ENCODE data around the gene MAPKAP1.

Gene MAPKAP1

GRCh38 chr9:125706651-125707471 lies at the start of gene MAPKAP1:
TSS of gene MAPKAP1 (minus strand) at chr9:125707208. CDS start at chr9:125672574, 34,634 bp downstream.
- peak; percentile 65 to 68 for DNase-seq

GRCh38 chr9:125756518-125756917 lies 49.5 kb upstream of the MAPKAP1 start:
- no peak for DNase-seq

DNA sequence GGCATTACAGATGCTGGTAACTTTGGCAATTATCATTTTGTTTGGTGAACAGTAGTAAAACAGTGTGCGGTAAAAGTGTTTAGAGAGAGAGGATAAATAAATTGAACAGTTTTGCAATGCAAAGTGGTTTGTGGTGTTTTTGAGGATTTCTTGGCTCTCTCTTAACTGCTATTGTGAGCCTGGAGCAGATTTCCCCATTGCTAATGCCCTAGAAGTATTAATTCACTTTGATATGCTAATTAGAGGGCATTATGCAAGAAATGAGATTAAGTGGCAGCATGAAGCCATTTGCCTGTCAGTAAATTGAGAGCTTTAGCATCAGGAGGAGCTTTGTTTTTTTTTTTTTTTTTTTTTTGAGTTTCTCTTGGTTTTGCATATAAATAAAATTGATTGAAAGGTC lies 48.3 kb upstream of the MAPKAP1 start:
- no peak for DNase-seq

GRCh38 chr9:125754096-125754495 lies 47.1 kb upstream of the MAPKAP1 start:
- no peak for DNase-seq

GRCh38 chr9:125752070-125752628 lies 45.1 kb upstream of the MAPKAP1 start:
- DNase-seq: no peak

- DNase-seq: peak in 1 of 2 experiments; percentile 25
These were observed 43.6 kb upstream of the MAPKAP1 start for GRCh38 chr9:125750627-125751011.

DNA sequence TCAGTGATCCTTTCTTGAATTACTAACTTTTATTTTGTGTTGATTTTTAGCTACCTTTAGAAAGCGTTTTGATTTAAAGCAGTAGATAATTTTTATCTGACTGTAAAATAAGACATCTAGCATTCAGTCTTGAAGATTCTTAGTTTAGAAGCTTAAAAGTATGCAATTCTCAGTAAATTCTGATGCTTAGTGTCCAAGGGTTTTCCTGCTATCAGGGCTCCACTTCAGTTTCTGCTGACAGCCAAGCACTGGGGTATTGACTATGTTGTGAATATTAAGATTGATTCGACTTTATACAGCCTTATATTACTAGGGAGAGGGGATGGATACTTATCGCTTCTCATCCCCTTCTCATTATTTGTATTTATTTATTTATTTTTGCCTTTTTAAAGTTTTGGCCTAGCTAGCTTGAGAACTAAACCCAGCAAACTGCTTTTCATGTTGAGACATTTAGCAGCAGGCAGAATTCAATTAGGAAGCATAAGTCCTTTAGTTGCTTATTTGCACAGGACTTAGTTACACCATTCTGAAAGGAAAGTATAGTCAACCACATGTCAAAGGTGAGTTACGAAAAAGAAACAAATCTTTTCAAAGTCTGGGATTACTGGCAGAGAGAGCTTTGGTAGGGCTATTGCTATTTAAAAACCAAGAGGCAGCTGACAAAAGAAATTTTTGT lies 43.1 kb upstream of the MAPKAP1 start:
- DNase-seq: no peak

DNA sequence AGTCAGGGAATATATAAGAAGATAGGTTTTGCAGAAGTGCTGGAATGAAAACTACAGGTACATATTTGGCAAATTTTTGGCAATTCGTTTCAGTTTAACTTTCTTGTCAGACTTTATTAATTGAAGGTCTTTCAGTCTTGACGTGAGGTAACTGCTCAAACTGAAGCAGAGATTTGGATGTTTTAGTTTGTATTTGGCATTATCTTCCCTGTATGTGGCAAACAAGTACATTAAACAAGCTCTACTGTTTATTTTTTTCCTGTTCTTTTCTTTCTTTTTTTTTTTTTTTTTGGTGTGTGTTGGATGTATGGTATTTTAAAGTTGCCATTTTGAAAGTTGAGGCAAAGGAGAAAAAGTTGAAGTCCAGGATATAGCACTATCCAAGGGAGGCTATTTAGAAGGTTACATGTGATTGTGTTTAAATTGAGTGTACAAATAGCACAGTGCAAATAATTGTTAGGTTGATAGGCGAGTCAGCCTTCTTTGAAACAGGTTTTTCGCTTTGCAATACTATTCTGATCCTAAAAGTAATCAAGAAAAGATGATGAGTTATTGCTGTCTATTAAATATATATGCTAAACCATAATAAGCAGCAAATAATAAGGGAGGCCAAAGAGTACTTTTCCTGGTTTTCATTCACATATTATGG lies 42.4 kb upstream of the MAPKAP1 start:
- no peak for DNase-seq

- DNase-seq: no peak
These were observed 41.6 kb upstream of the MAPKAP1 start for GRCh38 chr9:125748446-125749099.

DNA sequence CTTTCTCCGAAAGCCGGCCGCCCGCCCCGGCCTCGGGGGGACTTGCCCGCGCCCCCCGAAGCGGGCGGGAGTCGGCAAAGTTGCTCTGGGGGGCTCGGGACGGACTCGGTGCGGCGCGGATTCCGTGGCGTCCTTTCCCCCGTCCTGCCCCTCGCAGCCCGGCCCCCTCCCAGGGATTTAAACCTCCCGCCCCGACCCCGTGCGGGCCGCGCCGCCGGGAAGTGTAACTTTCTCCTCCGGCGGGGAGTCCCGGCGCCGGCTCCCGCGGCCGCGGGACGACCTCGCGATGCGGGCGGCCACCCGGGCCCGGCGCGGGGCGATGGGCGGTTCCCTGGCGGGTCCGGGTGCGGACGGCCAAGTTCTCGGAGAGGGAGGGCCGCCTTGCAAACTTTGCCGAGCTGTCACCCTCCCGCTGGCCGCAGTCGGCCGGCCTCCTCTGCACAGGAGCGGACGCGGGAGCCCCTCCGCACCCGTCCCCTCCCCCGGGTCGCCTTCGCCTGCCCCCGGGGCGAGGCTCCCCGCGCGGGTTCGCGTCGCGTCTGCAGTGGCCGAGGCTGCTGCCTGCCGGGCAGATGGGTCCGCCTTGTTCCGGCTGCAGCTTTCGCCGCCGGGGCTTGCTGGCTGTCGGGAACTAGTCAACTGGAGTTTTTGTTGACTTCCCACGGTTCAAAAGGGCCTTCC lies 40.9 kb upstream of the MAPKAP1 start:
- no peak for DNase-seq

- DNase-seq: peak in 1 of 2 experiments; percentile 25
These were observed 40.2 kb upstream of the MAPKAP1 start, which contains the start of gene PBX3 for GRCh38 chr9:125747053-125747764. TSS of gene PBX3 (plus strand) at chr9:125747373.

GRCh38 chr9:125746774-125747052 lies 39.7 kb upstream of the MAPKAP1 start:
- no peak for DNase-seq

- peak; percentile 78 to 90 for DNase-seq
These were observed 39.2 kb upstream of the MAPKAP1 start for GRCh38 chr9:125746017-125746773.

DNA sequence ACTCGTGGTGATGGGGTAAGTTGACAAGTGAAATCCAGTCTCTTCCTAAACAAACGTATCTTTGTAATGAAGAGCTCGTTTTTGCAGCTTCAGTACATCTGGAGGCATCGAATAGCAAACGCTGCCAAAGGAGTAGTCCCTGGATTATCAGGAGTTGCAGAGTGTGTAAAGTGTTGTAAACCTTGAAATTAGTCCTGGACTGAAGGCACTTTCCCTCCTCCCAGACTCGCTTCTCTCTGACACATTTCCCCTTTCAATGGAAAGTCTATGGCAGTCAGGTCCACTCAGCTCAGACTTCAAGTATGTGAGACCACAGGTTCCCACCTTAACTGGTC lies 38.6 kb upstream of the MAPKAP1 start:
- DNase-seq: no peak

- DNase-seq: no peak
These were observed 38.0 kb upstream of the MAPKAP1 start for GRCh38 chr9:125745018-125745417.

GRCh38 chr9:125744616-125745015 lies 37.6 kb upstream of the MAPKAP1 start:
- DNase-seq: no peak

DNA sequence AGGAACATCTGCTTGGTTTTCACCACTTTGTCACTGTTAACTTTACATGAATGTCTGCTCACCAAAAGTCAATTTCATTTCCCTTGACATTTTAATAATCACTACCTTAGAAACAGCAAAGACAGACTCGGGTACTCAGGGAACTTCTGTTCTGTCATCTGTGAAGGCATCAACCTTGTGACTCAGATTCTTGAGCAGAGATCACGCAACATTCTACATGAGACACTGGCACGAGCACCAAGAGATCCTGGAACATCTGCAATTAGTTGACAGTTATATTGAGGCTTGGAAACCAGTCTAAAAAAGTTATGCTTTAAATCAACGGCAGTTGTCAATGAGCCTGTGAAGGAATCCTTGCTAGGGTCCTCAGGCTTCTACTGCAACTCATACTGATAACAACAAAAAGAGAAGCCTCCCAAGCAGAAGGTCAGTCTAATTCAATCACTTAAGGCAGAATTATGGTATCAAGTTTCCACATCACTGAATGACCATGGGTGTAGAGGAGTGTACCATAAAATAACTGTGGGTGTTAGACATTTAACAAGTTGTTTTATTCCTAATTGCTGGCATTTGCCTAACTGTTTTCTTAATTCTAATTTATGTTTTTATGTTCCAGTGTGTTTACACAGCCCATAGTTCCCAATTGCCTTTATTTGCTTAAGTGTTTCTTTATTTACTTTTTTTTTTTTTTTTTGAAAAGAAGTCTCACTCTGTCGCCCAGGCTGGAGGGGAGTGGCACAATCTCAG lies 36.8 kb upstream of the MAPKAP1 start:
- no peak for DNase-seq

DNA sequence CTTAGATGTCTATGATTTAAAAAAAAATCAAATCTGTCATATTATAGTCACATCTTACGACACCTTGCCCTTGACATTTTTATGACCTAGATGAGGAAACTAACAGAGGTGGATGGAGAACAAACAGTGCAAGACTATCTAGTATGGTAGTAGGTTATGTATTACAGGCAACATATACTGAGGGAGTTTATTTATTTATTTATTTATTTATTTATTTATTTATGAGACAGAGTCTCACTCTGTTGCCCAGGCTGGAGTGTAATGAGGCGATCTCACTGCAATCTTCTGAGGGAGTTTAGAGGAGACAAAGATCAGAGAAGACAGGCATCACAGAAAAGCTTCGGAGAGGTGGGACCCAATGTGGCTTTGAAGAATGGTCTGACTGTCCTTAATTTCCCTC lies 35.6 kb upstream of the MAPKAP1 start:
- DNase-seq: no peak

- DNase-seq: no peak
These were observed 32.4 kb upstream of the MAPKAP1 start for GRCh38 chr9:125739436-125739835.

GRCh38 chr9:125732562-125732961 lies 25.6 kb upstream of the MAPKAP1 start:
- DNase-seq: no peak
